Progenitor cell of endocrine pancreas (in vitro differentiated cells): Measurements from ENCODE around the gene ZFAND3. TPM values are rescaled to one million over a fixed set of nuclear protein-coding genes. Genes with fewer than 3 reads are reported as not detected.
A peak's percentile ranks its signal among the peaks of the same experiment; 100 is the strongest.

Experiments
- DNase-seq: peaks from one replicate; pipeline ENCODE4 v3.0.0; 2021; ENCODE audit warnings: low spot score; ENCODE audit not compliant: unreplicated experiment
- H3K27ac Mint-ChIP-seq: 2 replicates; pipeline ENCODE4 v1.8.0; 2021; ENCODE audit warnings: mild to moderate bottlenecking, moderate library complexity, mixed read lengths
- H3K27me3 Mint-ChIP-seq: 2 replicates; pipeline ENCODE4 v1.8.0; 2021; ENCODE audit warnings: mixed read lengths
- H3K36me3 Mint-ChIP-seq: 2 replicates; pipeline ENCODE4 v1.8.0; 2022; ENCODE audit warnings: mixed read lengths; ENCODE audit not compliant: insufficient read depth
- H3K4me1 Mint-ChIP-seq: 2 replicates; pipeline ENCODE4 v1.8.0; 2021; ENCODE audit warnings: low read depth, mixed read lengths
- H3K4me3 Mint-ChIP-seq: 2 replicates; pipeline ENCODE4 v1.8.0; 2021; ENCODE audit warnings: low read depth, mild to moderate bottlenecking, moderate library complexity, mixed read lengths
- H3K9me3 Mint-ChIP-seq: 2 replicates; pipeline ENCODE4 v1.8.0; 2021; ENCODE audit warnings: low read depth, mixed read lengths
- total RNA-seq: library from RNA; stranded (reverse); gene quantifications from 2 replicates; pipeline ENCODE4 v1.2.1, GENCODE V29; 2021
- TF ChIP-seq, protein P1 (sequence below): fragments of 200-600 bp; sonication (generic); IDR thresholded peaks from one replicate; pipeline ENCODE4 v1.5.0; 2021; ENCODE audit warnings: antibody characterized with exemption, mild to moderate bottlenecking; ENCODE audit not compliant: unreplicated experiment

Gene ZFAND3
- total RNA-seq, 1 donor from 2014 or later: 102 TPM

DNA sequence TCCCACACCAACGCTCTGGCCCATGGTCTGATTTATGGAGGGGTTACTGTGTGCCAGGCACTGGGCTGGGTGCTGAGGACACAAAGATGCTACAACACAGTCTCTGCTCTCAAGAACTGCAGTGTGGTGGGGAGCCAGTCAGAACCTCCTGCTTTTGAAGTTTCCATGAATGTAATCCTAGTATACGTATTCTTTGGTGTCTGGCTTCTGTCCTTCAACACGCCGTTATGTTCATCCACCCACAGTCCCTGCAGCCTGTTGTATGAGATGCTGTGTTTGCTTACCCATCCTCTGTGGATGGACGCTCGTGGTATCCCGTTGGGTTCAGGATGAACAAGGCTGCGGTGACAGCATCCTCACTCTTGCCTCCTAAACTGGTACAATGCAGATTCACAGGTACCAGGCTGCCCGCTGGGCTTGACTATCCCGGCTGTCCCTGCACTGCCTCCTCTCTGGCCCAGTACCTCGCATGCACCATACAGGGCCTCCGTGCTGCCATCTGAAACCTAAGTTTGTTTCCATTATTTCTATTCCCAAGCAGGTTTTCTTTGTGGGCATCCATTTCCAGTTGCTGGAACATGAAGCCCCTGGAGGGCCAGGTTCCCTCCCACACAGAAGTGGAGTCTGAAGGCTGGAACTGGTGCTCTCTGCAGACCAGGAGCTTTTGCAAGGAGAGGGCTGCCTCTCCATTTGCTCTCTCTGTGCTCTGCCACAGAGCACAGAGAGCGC lies 364.5 kb downstream of the ZFAND3 start:
- Mint-ChIP-seq H3K27me3 (peaks cover 21% of the 10 kb centered on the region), H3K36me3 (peaks cover 1% of the 10 kb centered on the region), H3K4me3 (no peak overlapping the region), H3K4me1 (peaks cover 7% of the 10 kb centered on the region), H3K27ac (no peak overlapping the region), H3K9me3 (no peaks in the 10 kb centered on the region)
- TF ChIP-seq, protein P1, sequence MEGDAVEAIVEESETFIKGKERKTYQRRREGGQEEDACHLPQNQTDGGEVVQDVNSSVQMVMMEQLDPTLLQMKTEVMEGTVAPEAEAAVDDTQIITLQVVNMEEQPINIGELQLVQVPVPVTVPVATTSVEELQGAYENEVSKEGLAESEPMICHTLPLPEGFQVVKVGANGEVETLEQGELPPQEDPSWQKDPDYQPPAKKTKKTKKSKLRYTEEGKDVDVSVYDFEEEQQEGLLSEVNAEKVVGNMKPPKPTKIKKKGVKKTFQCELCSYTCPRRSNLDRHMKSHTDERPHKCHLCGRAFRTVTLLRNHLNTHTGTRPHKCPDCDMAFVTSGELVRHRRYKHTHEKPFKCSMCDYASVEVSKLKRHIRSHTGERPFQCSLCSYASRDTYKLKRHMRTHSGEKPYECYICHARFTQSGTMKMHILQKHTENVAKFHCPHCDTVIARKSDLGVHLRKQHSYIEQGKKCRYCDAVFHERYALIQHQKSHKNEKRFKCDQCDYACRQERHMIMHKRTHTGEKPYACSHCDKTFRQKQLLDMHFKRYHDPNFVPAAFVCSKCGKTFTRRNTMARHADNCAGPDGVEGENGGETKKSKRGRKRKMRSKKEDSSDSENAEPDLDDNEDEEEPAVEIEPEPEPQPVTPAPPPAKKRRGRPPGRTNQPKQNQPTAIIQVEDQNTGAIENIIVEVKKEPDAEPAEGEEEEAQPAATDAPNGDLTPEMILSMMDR: no peak
- no peak for DNase-seq

- TF ChIP-seq, protein P1: no peak
- DNase-seq: no peak
- H3K27ac Mint-ChIP-seq: no peak overlapping the region
- peaks cover 7% of the 10 kb centered on the region for H3K4me1 Mint-ChIP-seq
- no peaks in the 10 kb centered on the region for H3K9me3 Mint-ChIP-seq
- H3K27me3 Mint-ChIP-seq: peaks cover 21% of the 10 kb centered on the region
- H3K36me3 Mint-ChIP-seq: peaks cover 1% of the 10 kb centered on the region
- H3K4me3 Mint-ChIP-seq: no peak overlapping the region
These were observed 365.1 kb downstream of the ZFAND3 start for GRCh38 chr6:38184585-38185080.

- H3K4me1 Mint-ChIP-seq: peaks cover 7% of the 10 kb centered on the region
- TF ChIP-seq, protein P1: no peak
- peaks cover 21% of the 10 kb centered on the region for H3K27me3 Mint-ChIP-seq
- no peak overlapping the region for H3K27ac Mint-ChIP-seq
- H3K4me3 Mint-ChIP-seq: no peak overlapping the region
- peaks cover 1% of the 10 kb centered on the region for H3K36me3 Mint-ChIP-seq
- no peaks in the 10 kb centered on the region for H3K9me3 Mint-ChIP-seq
- DNase-seq: no peak
These were observed 365.7 kb downstream of the ZFAND3 start for GRCh38 chr6:38185244-38185643.

DNA sequence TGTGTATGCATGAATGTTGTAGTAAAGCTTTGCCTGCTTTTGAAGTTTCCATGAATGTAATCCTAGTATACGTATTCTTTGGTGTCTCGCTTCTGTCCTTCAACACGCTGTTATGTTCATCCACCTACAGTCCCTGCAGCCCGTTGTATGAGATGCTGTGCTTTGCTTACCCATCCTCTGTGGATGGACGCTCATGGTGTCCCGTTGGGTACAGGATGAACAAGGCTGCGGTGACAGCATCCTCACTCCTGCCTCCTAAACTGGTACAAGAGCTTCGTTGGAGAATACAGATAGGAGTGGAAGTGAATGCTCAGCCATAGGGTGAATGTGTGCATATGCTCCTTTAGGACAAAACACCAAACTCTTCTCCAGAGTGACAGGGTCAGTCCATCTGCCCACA lies 366.2 kb downstream of the ZFAND3 start:
- Mint-ChIP-seq H3K36me3 (peaks cover 1% of the 10 kb centered on the region), H3K4me1 (peaks cover 7% of the 10 kb centered on the region), H3K4me3 (no peak overlapping the region), H3K9me3 (no peaks in the 10 kb centered on the region), H3K27ac (no peak overlapping the region), H3K27me3 (peaks cover 21% of the 10 kb centered on the region)
- TF ChIP-seq, protein P1: no peak
- DNase-seq: no peak

DNA sequence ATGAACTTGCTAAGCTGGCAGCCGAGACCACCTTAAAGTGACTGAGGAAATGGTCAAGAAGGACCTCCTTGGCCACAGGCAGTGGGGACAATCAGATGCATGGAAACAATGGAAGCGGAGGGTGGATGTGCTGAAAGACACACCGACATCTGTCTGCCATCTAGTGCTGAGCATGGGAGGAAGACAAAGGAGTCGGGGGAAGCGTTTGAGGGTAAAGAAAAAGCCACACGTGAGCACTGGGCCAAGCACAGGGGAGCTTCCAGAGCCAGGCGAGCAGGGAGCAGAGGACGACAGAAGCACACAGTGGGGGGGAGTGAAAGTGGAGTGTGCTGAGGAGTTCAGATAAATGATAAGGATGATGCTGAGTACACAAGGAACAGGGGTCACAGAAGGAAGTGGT lies 367.8 kb downstream of the ZFAND3 start:
- Mint-ChIP-seq H3K9me3 (no peaks in the 10 kb centered on the region), H3K36me3 (peaks cover 1% of the 10 kb centered on the region), H3K4me1 (peaks cover 9% of the 10 kb centered on the region), H3K27me3 (peaks cover 17% of the 10 kb centered on the region), H3K4me3 (no peak overlapping the region), H3K27ac (peak overlapping the region; percentile 20)
- DNase-seq: no peak
- TF ChIP-seq, protein P1: no peak
